ENCODE data around the gene MACROD1. TPM values are rescaled to one million over a fixed set of nuclear protein-coding genes. Genes with fewer than 3 reads are reported as not detected.
A peak's percentile ranks its signal among the peaks of the same experiment; 100 is the strongest.
"Not testable (repeated sequence)": the region's sequence is repeated elsewhere in the genome, so short reads cannot be mapped to it uniquely, and the experiment has no call there.

MACROD1 gene
- total RNA-seq, 1 donor from 2014 or later: 28.6 TPM

DNA sequence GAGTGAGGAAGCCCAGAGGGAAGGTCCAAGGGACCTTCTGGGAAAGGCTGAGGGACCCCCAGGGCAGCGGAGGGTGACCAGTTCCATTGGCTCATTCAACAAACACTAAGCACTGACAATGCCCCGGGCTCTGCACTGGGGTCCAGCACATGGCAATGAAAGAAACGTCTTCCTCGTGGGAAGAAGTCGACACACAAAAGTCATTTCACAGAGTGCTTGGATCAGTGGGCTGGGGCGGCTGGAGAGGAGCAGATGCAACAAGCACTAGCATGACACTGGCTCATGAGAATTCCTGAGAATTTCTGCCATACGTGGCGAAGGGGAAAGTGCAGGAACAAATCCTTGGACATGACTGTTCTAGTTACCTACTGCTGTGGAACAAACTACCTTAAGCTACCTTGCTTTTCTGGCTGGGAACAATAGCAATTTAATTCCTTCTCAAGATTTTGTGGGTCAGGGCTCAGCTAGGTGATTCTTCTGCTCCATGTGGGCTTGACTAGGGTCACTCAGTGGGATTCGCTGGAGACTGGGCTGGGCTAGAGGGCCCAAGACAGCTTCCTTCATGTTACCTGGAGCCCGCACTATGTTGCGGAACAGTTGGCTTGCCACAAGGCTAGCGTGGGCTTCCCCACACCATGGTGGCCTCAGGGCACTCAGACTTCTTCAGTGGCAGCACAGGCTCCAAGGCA lies 13.2 kb upstream of the MACROD1 start:
- intact Hi-C loops (cut with micrococcal nuclease): no loop called here
- DNase-seq: no peak

DNA sequence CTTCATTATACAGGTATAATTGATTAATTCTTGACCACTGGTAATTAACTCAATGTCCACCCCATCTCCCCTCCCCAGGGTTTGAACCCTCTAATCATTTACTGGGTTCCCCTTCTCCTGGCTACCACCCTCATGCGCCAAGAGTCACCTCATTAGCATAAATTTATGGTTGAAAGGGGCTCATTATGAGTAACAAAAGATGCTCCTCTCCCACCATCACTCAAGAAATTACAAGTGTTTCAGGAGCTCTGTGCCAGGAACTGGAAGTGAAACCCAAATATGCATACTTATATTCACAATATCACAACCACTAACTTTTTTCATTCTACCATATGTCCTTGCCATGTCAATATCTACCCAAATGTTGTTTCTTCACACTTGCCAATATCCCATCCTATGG lies 12.3 kb upstream of the MACROD1 start:
- Mint-ChIP-seq H3K4me3 (no peak overlapping the region), H3K4me1 (peaks cover 28% of the 10 kb centered on the region), H3K27ac (no peak overlapping the region), H3K27me3 (no peaks in the 10 kb centered on the region), H3K9me3 (peaks cover 5% of the 10 kb centered on the region), H3K36me3 (ENCODE audit: low read depth) (peaks cover 19% of the 10 kb centered on the region)
- intact Hi-C loops (cut with micrococcal nuclease): no loop called here
- DNase-seq: no peak

More for the DNA sequence above, 13.2 kb upstream of the MACROD1 start:
- Mint-ChIP-seq H3K4me3 (no peak overlapping the region), H3K4me1 (peaks cover 36% of the 10 kb centered on the region), H3K27ac (no peak overlapping the region), H3K36me3 (ENCODE audit: low read depth) (peaks cover 14% of the 10 kb centered on the region), H3K27me3 (no peaks in the 10 kb centered on the region), H3K9me3 (peaks cover 2% of the 10 kb centered on the region)

DNA sequence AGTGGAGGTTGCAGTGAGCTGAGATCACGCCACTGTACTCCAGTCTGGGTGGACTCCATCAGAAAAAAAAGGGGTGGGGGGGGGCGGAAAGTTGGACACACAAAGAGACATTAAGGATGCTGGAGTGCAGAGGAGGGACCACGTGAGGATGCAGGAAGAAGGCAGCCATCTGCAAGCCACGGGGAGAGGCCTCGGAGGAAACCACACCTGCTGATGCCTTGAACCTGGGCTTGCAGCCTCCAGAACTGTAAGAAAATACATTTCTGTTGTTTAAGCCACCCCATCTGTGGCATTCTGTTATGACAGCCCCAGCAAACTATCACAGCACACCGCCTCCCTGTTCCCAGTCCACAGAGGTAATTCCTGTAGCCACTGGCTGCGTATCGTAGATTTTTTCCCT lies 10.8 kb upstream of the MACROD1 start:
- Mint-ChIP-seq H3K36me3 (ENCODE audit: low read depth) (peaks cover 17% of the 10 kb centered on the region), H3K27ac (no peak overlapping the region), H3K4me3 (no peak overlapping the region), H3K4me1 (peaks cover 25% of the 10 kb centered on the region), H3K9me3 (peaks cover 5% of the 10 kb centered on the region), H3K27me3 (no peaks in the 10 kb centered on the region)
- DNase-seq: peak; percentile 71
- intact Hi-C loops (cut with micrococcal nuclease): no loop called here

DNA sequence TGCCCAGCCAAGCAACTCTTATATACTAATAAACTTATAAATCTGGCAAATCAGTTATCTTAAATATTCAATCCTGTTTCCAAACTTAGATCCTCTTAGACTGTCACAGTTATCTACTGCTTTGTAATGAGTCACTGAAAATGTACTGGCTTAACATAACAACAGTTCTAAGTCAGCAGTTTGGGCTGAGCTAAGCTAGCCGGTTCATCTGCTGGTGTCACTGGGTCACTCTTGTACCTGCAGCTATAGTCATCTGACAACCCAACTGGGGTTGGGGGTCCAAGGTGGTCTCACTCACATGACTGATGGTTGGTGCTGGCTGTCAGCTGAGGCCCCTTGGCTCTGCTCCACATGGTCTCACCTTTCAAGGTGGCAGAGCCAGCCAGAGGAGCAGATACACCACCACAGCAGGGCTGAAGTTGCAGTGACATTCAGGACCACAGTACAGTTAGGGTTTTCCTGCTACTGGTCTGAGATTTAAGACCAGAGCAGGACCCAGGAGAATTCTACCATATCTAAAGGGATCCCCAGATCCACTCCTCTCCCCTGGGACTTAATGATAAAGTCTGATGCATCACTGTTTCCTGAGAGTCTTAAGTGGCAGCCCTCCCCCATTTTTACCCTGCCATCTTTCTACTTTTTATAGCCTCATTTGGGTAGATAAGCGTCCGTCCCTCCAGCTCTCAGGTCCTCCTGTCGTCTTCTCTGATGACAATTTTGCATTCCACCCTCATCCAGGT lies 7.9 kb upstream of the MACROD1 start:
- H3K4me1 Mint-ChIP-seq: peaks cover 18% of the 10 kb centered on the region
- peaks cover 5% of the 10 kb centered on the region for H3K9me3 Mint-ChIP-seq
- no peaks in the 10 kb centered on the region for H3K27me3 Mint-ChIP-seq
- no peak overlapping the region for H3K27ac Mint-ChIP-seq
- peaks cover 15% of the 10 kb centered on the region for H3K36me3 Mint-ChIP-seq (ENCODE audit: low read depth)
- intact Hi-C loops (cut with micrococcal nuclease): no loop called here
- no peak for DNase-seq
- no peak overlapping the region for H3K4me3 Mint-ChIP-seq

DNA sequence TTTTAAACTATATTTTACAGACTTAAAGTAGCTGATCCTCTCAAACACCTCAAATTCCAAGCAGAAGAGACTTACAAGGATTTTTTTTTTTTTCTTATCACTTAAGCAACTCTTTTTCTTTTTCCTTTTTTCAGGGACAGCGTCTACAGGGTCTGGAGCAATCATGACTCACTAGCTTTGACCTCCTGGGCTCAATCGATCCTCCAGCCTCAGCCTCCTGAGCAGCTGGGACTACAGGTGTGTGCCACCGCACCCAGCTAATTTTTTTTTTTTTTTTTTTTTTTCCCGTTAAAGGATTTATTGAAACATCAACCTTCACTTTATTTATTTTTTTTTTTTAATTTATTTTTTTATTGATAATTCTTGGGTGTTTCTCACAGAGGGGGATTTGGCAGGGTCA lies 4.5 kb upstream of the MACROD1 start:
- Mint-ChIP-seq H3K27me3 (no peaks in the 10 kb centered on the region), H3K4me1 (peaks cover 6% of the 10 kb centered on the region), H3K27ac (no peak overlapping the region), H3K4me3 (no peak overlapping the region), H3K9me3 (peaks cover 5% of the 10 kb centered on the region), H3K36me3 (ENCODE audit: low read depth) (peaks cover 11% of the 10 kb centered on the region)
- intact Hi-C loops (cut with micrococcal nuclease): no loop called here
- no peak for DNase-seq

DNA sequence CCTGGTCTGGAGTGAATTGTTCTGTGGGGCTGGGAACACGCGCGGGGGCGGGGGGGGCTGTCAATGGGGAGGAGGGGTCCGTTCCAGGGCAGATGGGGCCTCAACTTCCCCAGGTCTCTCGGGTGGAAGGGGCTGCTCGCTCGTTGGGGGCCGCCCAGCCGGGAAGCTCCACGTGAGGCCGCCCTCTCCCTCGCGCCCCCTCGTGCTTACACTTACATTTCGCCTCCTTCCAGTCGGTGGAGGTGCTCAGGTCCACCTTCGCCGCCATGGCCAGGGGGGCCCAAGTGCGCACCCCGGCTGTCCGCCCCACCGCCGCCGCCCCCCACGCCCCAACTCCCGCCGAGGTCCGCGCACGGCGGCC lies 452 bp downstream of the MACROD1 start:
- H3K27ac Mint-ChIP-seq: no peak overlapping the region
- H3K9me3 Mint-ChIP-seq: no peaks in the 10 kb centered on the region
- peak overlapping the region; percentile 81 for H3K4me3 Mint-ChIP-seq
- peaks cover 9% of the 10 kb centered on the region for H3K36me3 Mint-ChIP-seq (ENCODE audit: low read depth)
- no peaks in the 10 kb centered on the region for H3K27me3 Mint-ChIP-seq
- DNase-seq: peak; percentile 68
- intact Hi-C loops (cut with micrococcal nuclease): no loop called here
- H3K4me1 Mint-ChIP-seq: peaks cover 10% of the 10 kb centered on the region

DNA sequence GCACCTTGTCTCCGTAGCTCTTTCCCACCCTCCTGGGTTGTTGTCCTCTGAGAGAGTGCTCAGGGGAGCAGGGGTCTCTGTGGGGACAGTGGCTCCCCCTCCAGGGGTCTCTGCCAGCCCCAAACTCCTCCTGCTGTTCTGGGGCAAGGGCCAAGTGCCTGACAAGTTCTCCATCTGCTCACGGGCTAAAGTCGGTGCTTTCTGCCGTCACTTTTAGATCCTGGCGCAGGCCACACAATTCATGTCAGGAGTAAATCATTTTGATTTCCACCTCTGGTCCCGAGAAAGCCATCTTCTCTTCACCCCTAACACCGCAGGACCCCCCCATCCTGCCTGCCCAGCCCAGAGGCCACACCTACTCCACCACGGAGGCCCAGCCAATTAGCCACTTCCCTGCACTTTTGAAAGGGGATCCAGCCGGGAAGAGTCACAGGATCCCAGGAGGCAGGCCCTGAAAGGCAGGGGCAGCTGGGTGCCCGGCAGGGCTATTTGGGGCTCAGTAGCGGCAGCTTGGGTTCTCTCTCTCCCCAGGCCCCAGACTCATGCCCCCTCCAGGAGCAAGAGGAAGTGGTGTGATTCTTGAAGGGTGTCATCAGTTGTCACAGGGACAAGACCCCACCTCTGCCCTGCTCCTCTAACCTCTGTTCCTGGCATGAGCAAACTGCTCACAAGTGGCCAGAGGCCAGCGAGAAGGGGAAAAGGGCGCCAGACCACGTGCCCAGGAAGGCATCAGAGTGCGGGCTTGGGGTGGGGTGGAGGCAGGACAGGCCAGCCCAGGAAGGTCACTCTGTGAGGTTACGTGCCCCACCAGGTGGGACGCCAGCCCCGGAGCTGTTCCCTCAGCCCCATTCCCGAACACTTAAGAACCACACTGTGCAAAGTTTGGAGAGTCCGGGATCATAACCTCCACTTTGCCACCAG lies 1.3 kb downstream of the MACROD1 start:
- peak overlapping the region; percentile 81 for H3K4me3 Mint-ChIP-seq

DNA sequence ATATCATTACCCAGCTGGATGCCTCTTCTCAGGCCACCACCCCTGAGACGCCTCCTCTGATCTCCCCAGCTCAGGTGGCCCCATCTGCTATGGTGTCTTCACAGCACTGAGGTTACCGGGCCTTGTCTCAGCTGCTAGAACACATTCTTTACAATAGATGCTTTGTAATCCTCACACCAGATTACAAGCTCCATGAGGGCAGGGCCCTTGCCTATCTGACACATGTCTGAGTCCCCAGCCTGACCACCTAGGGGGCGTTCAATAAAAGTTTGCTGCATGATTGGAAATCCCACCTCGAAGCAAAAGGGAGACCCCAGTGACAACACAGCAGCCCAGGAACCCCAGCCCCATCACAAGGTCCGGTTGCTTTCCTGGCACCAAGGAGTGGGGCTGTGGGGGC lies 2.0 kb downstream of the MACROD1 start:
- DNase-seq: no peak
- peaks cover 10% of the 10 kb centered on the region for H3K4me1 Mint-ChIP-seq
- H3K27ac Mint-ChIP-seq: no peak overlapping the region
- H3K4me3 Mint-ChIP-seq: peak overlapping the region; percentile 2
- intact Hi-C loops (cut with micrococcal nuclease): no loop called here
- peaks cover 7% of the 10 kb centered on the region for H3K36me3 Mint-ChIP-seq (ENCODE audit: low read depth)
- no peaks in the 10 kb centered on the region for H3K27me3 Mint-ChIP-seq
- H3K9me3 Mint-ChIP-seq: no peaks in the 10 kb centered on the region

More for the DNA sequence above, 1.3 kb downstream of the MACROD1 start:
- DNase-seq: no peak
- Mint-ChIP-seq H3K9me3 (no peaks in the 10 kb centered on the region), H3K27me3 (no peaks in the 10 kb centered on the region), H3K27ac (peak overlapping the region; percentile 84), H3K36me3 (ENCODE audit: low read depth) (peaks cover 7% of the 10 kb centered on the region), H3K4me1 (peaks cover 10% of the 10 kb centered on the region)
- intact Hi-C loops (cut with micrococcal nuclease): no loop called here

DNA sequence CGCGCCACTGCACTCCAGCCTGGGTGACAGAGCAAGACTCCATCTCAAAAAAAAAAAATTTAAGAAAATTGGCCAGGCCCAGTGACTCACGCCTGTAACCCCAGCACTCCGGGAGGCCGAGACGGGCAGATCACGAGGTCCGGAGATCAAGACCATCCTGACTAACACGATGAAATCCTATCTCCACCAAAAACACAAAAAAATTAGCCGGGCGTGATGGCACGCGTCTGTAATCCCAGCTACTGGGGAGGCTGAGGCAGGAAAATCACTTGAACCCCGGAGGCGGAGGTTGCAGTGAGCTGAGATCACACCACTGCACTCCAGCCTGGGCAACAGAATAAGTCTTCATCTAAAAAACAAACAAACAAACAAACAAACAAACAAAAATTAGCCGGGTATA lies 3.1 kb downstream of the MACROD1 start:
- H3K4me1 Mint-ChIP-seq; H3K4me3 Mint-ChIP-seq; H3K27ac Mint-ChIP-seq; H3K36me3 Mint-ChIP-seq (ENCODE audit: low read depth); H3K9me3 Mint-ChIP-seq; H3K27me3 Mint-ChIP-seq; DNase-seq; intact Hi-C loops (cut with micrococcal nuclease): not testable (repeated sequence)

DNA sequence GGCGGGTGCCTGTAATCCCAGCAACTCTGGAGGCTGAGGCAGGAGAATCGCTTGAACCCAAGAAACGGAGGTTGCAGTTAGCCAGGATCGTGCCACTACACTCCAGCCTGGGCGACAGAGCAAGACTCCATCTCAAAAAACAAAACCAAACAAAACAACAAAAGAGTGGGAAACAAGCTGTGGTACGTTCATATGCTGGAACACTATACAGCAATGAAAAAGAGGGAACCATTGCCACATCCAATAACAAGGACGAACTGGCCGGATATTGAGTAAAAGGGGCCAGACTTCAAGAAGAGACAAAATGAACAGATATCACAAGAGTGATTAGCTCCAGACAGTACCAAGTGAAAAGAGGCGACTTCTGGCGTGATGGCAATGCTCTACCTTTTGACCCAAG lies 4.9 kb downstream of the MACROD1 start:
- no peaks in the 10 kb centered on the region for H3K9me3 Mint-ChIP-seq
- H3K27ac Mint-ChIP-seq: no peak overlapping the region
- peaks cover 6% of the 10 kb centered on the region for H3K36me3 Mint-ChIP-seq (ENCODE audit: low read depth)
- no peaks in the 10 kb centered on the region for H3K27me3 Mint-ChIP-seq
- H3K4me3 Mint-ChIP-seq: no peak overlapping the region
- no peak for DNase-seq
- peaks cover 4% of the 10 kb centered on the region for H3K4me1 Mint-ChIP-seq
- intact Hi-C loops (cut with micrococcal nuclease): no loop called here

DNA sequence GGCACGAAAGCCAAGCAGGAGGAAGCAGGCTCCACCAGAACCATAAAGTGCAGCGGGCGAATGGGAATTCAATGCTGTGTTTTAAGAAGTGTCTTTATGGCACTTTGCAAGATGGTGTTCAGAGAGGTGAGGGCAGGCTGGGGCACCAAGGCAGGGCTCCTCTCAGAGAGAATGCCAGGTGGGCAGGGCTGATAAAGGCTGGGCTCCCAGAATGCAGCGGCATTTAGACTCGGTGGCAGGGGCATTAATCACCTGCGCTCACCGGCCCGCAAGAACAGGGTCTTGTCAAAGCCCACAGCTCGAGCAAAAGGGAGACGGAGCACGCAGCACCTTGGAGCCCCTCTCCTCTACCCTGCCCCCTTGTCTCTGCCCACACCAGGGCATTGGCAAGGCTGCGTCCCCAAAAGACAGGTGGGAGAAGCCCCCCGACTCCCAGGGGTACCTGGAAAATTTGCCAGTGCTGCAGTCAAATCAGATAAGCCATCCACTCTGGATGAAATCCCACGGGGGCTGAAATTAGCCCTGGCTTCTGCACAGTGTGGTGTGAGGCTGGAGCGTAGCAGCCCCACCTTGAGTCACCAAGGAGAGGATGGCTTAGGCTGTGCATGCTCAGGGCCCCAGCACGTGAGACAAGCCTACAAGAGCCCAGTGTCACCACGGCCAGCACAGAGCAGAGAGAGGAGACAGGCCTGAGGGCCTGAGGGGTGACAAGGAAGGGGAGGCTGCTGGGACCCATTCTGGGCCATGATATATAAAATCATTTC lies 8.1 kb downstream of the MACROD1 start:
- Mint-ChIP-seq H3K27me3 (peaks cover 5% of the 10 kb centered on the region), H3K4me1 (peaks cover 7% of the 10 kb centered on the region), H3K27ac (no peak overlapping the region), H3K36me3 (ENCODE audit: low read depth) (peaks cover 6% of the 10 kb centered on the region), H3K4me3 (no peak overlapping the region), H3K9me3 (no peaks in the 10 kb centered on the region)
- intact Hi-C loops (cut with micrococcal nuclease): no loop called here
- no peak for DNase-seq

DNA sequence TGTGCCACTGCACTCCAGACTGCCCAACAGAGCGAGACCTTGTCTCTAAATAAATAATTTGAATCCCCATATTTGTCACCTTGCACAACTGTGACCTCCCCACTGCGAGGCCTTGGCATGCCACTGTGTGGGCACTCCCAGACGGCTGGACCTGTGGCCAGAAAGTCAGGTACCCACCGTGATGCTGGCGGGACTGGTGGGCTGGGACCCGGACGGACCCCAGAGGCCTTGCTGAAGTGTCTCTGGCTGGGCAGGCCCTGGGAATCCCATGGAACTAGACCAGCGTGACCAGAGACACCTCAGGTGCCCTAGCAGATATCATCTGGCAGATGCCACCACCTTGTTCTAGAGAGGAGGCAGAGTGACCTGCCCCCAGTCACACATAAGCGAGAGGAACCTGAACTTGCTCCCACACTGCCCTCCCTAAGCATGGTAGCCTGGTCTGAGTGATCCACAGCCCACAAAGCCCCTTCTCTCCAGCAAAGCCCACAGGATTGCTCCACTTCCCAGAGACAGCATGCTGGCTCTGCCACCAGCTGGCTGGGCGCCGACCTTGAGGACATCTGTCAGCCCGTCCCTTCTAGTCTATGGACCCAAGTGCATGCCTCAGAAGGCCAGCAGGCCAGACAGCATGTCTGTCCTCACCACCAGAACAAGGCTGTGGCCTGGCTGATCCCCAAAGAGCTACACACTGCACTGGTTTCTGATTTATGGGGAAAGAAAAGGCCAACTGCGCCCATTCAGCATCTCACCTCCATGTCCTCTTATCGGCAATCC lies 9.5 kb downstream of the MACROD1 start:
- Mint-ChIP-seq H3K4me3 (no peak overlapping the region), H3K36me3 (ENCODE audit: low read depth) (peaks cover 5% of the 10 kb centered on the region), H3K9me3 (no peaks in the 10 kb centered on the region), H3K27me3 (peaks cover 5% of the 10 kb centered on the region), H3K4me1 (peaks cover 7% of the 10 kb centered on the region), H3K27ac (no peak overlapping the region)
- DNase-seq: no peak
- intact Hi-C loops (cut with micrococcal nuclease): no loop called here

DNA sequence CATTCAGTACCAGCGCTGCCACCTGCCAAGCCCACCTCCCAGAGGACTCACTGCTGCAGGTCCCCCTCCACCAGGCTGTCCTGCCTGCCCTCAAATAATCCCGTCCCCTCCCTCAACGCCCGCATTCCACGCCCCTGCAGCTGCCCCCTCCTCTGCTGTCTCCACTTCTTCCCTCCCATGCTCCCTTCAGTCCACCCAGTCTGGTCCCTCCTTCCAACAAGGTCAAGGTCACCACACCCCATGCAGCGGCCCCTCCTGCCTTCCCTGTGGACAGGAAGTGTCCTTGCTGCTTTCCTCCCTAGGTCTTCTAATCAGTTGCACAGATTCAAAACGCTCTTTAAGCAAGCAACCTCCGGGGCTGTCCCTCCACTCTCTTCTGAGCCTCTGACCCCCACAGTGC lies 12.1 kb downstream of the MACROD1 start:
- H3K4me3 Mint-ChIP-seq: no peak overlapping the region
- intact Hi-C loops (cut with micrococcal nuclease): loop anchor here (2.0 kb wide), 1 partner anchor 387 kb away; no protein-coding TSS in a partner anchor
- H3K9me3 Mint-ChIP-seq: no peaks in the 10 kb centered on the region
- DNase-seq: no peak
- H3K27me3 Mint-ChIP-seq: peaks cover 5% of the 10 kb centered on the region
- H3K27ac Mint-ChIP-seq: no peak overlapping the region
- H3K4me1 Mint-ChIP-seq: peaks cover 7% of the 10 kb centered on the region
- no peaks in the 10 kb centered on the region for H3K36me3 Mint-ChIP-seq (ENCODE audit: low read depth)

All from activated CD4-positive, alpha-beta T cell treated with anti-CD3 and anti-CD28 coated beads, Interleukin-2, amount 10 ng/mL, durations not matched to agents 24 days and 14 days (primary cell).